Measurements from ENCODE around the gene LGALS3BP.

The LGALS3BP gene

DNA sequence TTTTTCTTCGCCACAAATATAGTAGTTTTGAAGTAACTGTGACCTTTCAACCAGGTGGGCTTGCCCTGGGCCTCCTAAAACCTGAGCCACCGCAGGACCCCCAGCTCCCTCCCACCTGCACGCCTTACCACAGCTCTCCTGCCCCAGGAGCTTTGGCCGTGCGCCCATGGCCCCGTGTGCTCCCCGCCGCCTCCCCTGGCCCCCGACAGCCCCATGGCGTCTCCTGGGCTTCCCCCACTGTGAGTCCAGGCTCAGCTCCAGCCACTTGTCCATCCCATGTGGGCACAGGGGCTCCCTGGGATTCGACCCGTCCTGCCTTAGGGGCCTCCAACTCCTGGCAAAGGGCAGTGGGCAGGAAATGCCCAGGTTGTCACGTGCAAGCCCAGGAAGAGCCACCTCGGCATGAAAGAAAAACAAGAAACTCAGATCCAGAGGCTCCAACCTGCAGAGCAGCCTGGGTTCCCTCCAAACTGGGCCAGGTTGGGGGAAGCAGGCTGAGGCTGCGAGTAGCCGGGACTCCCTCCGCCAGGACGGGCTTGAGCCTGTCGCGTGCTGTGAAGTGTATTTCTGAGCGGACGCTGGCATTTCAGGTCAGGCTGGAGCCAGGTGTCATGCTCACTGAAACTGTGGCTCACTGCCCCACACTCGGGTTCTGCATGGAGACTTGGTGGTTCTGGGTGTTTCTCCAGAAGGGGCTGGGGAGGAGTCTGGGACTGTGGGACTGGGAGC is 5.8 kb downstream of the LGALS3BP start:
- no peaks in the 10 kb centered on the region for H4K20me1 ChIP-seq (ENCODE audit: insufficient read depth, low read length)
- TF ChIP-seq EZH2 (IDR thresholded peaks at IDR 0.05; ENCODE audit: borderline replicate concordance, low read length) (no peak), CTCF (IDR thresholded peaks at IDR 0.05; ENCODE audit: low read length) (no peak)
- no peaks in the 10 kb centered on the region for H3K79me2 ChIP-seq (ENCODE audit: insufficient read depth, low read length)
- H3F3A ChIP-seq (ENCODE audit: insufficient read depth, low read length): no peaks in the 10 kb centered on the region
- no peaks in the 10 kb centered on the region; the same call in 1 of the 2 replicates for H3K27me3 ChIP-seq (ENCODE audit: insufficient read depth, low read length)
- no peak overlapping the region for H3K27ac ChIP-seq (ENCODE audit: low read depth, low read length, poor library complexity, severe bottlenecking)
- H3K4me1 ChIP-seq (ENCODE audit: insufficient read depth, low read length, severe bottlenecking): peaks cover 10% of the 10 kb centered on the region
- H2AFZ ChIP-seq (ENCODE audit: low read length): no peak overlapping the region
- H3K4me2 ChIP-seq (ENCODE audit: low read length): no peak overlapping the region
- H3K9me2 ChIP-seq (ENCODE audit: low read depth, low read length): no peaks in the 10 kb centered on the region
- H3K9me3 ChIP-seq (ENCODE audit: low read length): no peaks in the 10 kb centered on the region
- no peaks in the 10 kb centered on the region for H3K36me3 ChIP-seq (ENCODE audit: insufficient read depth, low read length)
- no peak overlapping the region for H3K4me3 ChIP-seq (ENCODE audit: low read depth, low read length, poor library complexity, severe bottlenecking)
- no peak overlapping the region for H3K9ac ChIP-seq (ENCODE audit: low read length)

GRCh38 chr17:78973196-78973595 is 6.5 kb downstream of the LGALS3BP start:
- peaks cover 1% of the 10 kb centered on the region; the same call in 1 of the 2 replicates for H3K27me3 ChIP-seq (ENCODE audit: insufficient read depth, low read length)
- no peaks in the 10 kb centered on the region for H3F3A ChIP-seq (ENCODE audit: insufficient read depth, low read length)
- H3K79me2 ChIP-seq (ENCODE audit: insufficient read depth, low read length): no peaks in the 10 kb centered on the region
- no peak overlapping the region for H3K4me3 ChIP-seq (ENCODE audit: low read depth, low read length, poor library complexity, severe bottlenecking)
- H3K4me1 ChIP-seq (ENCODE audit: insufficient read depth, low read length, severe bottlenecking): peaks cover 10% of the 10 kb centered on the region
- no peaks in the 10 kb centered on the region for H3K9me3 ChIP-seq (ENCODE audit: low read length)
- no peak overlapping the region for H3K27ac ChIP-seq (ENCODE audit: low read depth, low read length, poor library complexity, severe bottlenecking)
- H3K36me3 ChIP-seq (ENCODE audit: insufficient read depth, low read length): no peaks in the 10 kb centered on the region
- no peak overlapping the region for H3K9ac ChIP-seq (ENCODE audit: low read length)
- no peak overlapping the region for H3K4me2 ChIP-seq (ENCODE audit: low read length)
- no peaks in the 10 kb centered on the region for H3K9me2 ChIP-seq (ENCODE audit: low read depth, low read length)
- no peaks in the 10 kb centered on the region for H4K20me1 ChIP-seq (ENCODE audit: insufficient read depth, low read length)
- H2AFZ ChIP-seq (ENCODE audit: low read length): no peak overlapping the region
- TF ChIP-seq CTCF (IDR thresholded peaks at IDR 0.05; ENCODE audit: low read length) (no peak), EZH2 (IDR thresholded peaks at IDR 0.05; ENCODE audit: borderline replicate concordance, low read length) (no peak)

- no peaks in the 10 kb centered on the region for H4K20me1 ChIP-seq (ENCODE audit: insufficient read depth, low read length)
- no peaks in the 10 kb centered on the region for H3K36me3 ChIP-seq (ENCODE audit: insufficient read depth, low read length)
- no peak overlapping the region for H3K9ac ChIP-seq (ENCODE audit: low read length)
- TF ChIP-seq EZH2 (IDR thresholded peaks at IDR 0.05; ENCODE audit: borderline replicate concordance, low read length): no peak
- H2AFZ ChIP-seq (ENCODE audit: low read length): no peak overlapping the region
- peaks cover 10% of the 10 kb centered on the region for H3K4me1 ChIP-seq (ENCODE audit: insufficient read depth, low read length, severe bottlenecking)
- H3K27me3 ChIP-seq (ENCODE audit: insufficient read depth, low read length): peaks cover 4% of the 10 kb centered on the region; the same call in 1 of the 2 replicates
- H3K9me2 ChIP-seq (ENCODE audit: low read depth, low read length): no peaks in the 10 kb centered on the region
- no peaks in the 10 kb centered on the region for H3F3A ChIP-seq (ENCODE audit: insufficient read depth, low read length)
- H3K79me2 ChIP-seq (ENCODE audit: insufficient read depth, low read length): no peaks in the 10 kb centered on the region
- no peaks in the 10 kb centered on the region for H3K9me3 ChIP-seq (ENCODE audit: low read length)
- no peak overlapping the region for H3K4me2 ChIP-seq (ENCODE audit: low read length)
- no peak overlapping the region for H3K27ac ChIP-seq (ENCODE audit: low read depth, low read length, poor library complexity, severe bottlenecking)
- no peak overlapping the region for H3K4me3 ChIP-seq (ENCODE audit: low read depth, low read length, poor library complexity, severe bottlenecking)
These were observed 7.1 kb downstream of the LGALS3BP start for GRCh38 chr17:78972507-78973105.

Measured in OCI-LY1 (cell line).